ENCODE measurements around the gene PEX1. TPM values are rescaled to one million over a fixed set of nuclear protein-coding genes. Genes with fewer than 3 reads are reported as not detected.

Gene PEX1
- total RNA-seq, 1 donor from 2014 or later, result 10.4 TPM

Other genes with a start within 250 kb of the PEX1 start
- 11.8 TPM for gene GATAD1, start 81.0 kb downstream of the PEX1 start, total RNA-seq
- gene ERVW-1, start 50.6 kb downstream of the PEX1 start, total RNA-seq, result not detected
- gene RBM48, start 275 bp upstream of the PEX1 start, total RNA-seq, result 11.8 TPM
- 14.3 TPM for gene FAM133B, start 61.9 kb upstream of the PEX1 start, total RNA-seq

Data from Right ventricle myocardium inferior (tissue), 1 donor.